ENCODE measurements around the gene ANXA9.

- TF ChIP-seq CTCF (optimal IDR thresholded peaks at IDR 0.05 in 1 of 3, IDR thresholded peaks at IDR 0.05 in 1 of 3, conservative IDR thresholded peaks at IDR 0.05 in 1 of 3; ENCODE audit: extremely low read depth in 1 of 3, insufficient read depth in 2 of 3, low read length in 3 of 3) (no peak), EZH2 (IDR thresholded peaks at IDR 0.05; ENCODE audit: low read length) (no peak)
These were observed 30.8 kb downstream of the ANXA9 start for GRCh38 chr1:151012684-151013471.

Measured in keratinocyte (primary cell).